Measurements from ENCODE around the gene ARHGAP42. TPM values are rescaled to one million over a fixed set of nuclear protein-coding genes. Genes with fewer than 3 reads are reported as not detected.

The ARHGAP42 gene
- total and polyA plus RNA-seq, 8 donors = 17.1 to 45.2 (median 36.2) TPM

DNA sequence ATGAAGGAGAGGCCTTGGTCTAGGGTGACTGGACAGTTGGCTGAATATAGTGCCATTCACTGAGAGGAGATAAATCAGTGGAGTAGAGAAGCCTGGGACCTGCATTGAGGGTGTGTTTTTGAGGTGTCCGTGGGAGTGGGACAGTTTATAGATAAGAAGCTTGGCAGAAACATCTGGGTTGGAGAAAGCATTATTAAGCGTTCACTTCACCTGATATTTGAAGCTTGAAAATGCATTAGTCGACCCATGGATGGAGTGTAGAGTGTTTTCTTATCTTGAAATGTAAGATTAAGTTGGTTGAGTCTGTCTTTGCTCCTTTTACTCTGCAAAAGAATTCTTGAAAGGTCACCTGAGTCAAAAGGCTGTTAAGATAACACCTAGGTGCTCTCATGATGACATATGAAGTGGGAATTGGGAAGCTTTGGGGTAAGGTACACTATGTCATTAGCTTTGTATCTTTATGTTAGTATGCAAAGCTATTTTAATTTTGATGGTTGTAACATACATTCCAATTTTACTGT is 160.7 kb downstream of the ARHGAP42 start:
- no peak overlapping the region for H3K27ac ChIP-seq
- ATAC-seq = peak; percentile 61
- H3K27me3 ChIP-seq = no peaks in the 10 kb centered on the region
- no peak for DNase-seq
- H3K4me3 ChIP-seq = no peak overlapping the region
- intact Hi-C loops (cut with DNase I) = no loop called here
- H3K9me3 ChIP-seq = no peaks in the 10 kb centered on the region
- no peaks in the 10 kb centered on the region for H3K36me3 ChIP-seq
- H3K4me1 ChIP-seq = peaks cover 0 to 9% of the 10 kb centered on the region in 2 donors
- TF ChIP-seq, protein P1, sequence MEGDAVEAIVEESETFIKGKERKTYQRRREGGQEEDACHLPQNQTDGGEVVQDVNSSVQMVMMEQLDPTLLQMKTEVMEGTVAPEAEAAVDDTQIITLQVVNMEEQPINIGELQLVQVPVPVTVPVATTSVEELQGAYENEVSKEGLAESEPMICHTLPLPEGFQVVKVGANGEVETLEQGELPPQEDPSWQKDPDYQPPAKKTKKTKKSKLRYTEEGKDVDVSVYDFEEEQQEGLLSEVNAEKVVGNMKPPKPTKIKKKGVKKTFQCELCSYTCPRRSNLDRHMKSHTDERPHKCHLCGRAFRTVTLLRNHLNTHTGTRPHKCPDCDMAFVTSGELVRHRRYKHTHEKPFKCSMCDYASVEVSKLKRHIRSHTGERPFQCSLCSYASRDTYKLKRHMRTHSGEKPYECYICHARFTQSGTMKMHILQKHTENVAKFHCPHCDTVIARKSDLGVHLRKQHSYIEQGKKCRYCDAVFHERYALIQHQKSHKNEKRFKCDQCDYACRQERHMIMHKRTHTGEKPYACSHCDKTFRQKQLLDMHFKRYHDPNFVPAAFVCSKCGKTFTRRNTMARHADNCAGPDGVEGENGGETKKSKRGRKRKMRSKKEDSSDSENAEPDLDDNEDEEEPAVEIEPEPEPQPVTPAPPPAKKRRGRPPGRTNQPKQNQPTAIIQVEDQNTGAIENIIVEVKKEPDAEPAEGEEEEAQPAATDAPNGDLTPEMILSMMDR (IDR thresholded peaks at IDR 0.05) = no peak

DNA sequence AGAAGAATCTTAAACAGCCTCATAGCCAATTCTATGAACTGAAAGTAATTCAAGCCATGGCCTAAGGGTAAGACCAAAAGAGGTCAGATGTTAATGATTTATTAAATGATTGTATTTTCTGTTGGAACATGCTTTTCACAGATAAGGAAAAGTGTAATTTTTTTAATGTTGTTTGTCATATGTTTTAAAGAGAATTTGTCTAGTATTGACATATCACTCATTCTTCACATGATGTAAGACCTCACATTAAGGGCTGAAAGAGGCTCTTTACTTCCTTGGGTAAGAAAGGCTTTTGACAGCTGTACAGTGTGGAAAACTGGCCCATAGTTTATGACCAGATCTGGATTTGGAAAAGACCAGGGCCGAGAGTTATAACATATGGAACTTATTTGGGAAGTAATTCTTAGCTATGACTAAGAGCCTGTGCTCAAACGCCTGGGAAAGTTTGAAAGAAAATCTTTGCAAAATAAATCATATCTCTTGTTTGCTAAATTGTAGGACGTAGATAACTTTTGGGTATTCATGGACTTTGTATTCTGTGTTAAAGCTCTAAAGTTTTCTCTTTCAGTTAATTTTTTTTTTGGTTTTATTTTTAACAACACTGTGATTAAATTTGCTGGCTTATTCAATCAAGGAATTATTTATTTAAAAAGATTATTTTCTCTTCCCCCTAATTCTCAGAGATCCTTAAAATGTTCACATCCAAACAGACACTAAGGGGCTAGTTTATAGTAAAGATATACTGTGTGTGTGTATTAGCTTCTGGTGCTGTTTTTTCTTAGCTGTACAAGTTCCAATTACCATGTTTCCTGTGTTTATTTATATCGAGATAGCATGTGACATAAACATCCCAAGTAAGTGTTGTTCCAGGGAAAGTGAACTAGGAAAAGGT is 162.2 kb downstream of the ARHGAP42 start:
- DNase-seq (peak in 2 of 4 donors; percentile 43 to 67), ATAC-seq (peak; percentile 78)
- Histone ChIP-seq H3K4me1 (peaks cover 0 to 9% of the 10 kb centered on the region in 2 donors), H3K36me3 (no peaks in the 10 kb centered on the region), H3K9me3 (no peaks in the 10 kb centered on the region), H3K27me3 (no peaks in the 10 kb centered on the region), H3K4me3 (no peak overlapping the region), H3K27ac (peak overlapping the region in 1 of 2 donors; percentile 41)
- intact Hi-C loops (cut with DNase I) = no loop called here
- TF ChIP-seq, protein P1 (IDR thresholded peaks at IDR 0.05) = no peak

- intact Hi-C loops (cut with DNase I) = no loop called here
- no peaks in the 10 kb centered on the region for H3K9me3 ChIP-seq
- no peaks in the 10 kb centered on the region for H3K36me3 ChIP-seq
- no peak overlapping the region for H3K27ac ChIP-seq
- no peak for ATAC-seq
- no peak for DNase-seq
- no peaks in the 10 kb centered on the region for H3K27me3 ChIP-seq
- TF ChIP-seq, protein P1 (IDR thresholded peaks at IDR 0.05) = no peak
- H3K4me1 ChIP-seq = peaks cover 0 to 9% of the 10 kb centered on the region in 2 donors
- no peak overlapping the region for H3K4me3 ChIP-seq
Measured at GRCh38 chr11:100849901-100850235, 162.8 kb downstream of the ARHGAP42 start.

DNA sequence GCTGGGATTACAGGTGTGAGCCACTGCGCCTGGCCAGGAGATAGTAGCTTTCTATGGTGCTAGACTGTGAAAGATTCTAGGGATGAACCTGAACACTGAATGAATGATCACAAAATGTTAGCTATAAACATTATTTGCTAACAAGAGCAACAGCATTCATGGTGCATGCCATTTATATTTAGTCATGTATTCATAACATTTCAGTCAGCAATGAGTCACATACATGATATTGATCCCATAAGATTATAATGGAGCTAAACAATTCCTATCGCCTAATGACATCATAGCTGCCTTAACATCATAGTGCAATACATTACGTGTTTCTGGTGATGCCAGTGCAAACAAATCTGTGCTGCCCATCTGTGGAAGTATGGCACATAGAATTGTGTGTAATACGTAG is 164.1 kb downstream of the ARHGAP42 start:
- TF ChIP-seq, protein P1 (IDR thresholded peaks at IDR 0.05) = no peak
- Histone ChIP-seq H3K4me1 (peaks cover 0 to 9% of the 10 kb centered on the region in 2 donors), H3K27ac (no peak overlapping the region), H3K9me3 (no peaks in the 10 kb centered on the region), H3K27me3 (no peaks in the 10 kb centered on the region), H3K36me3 (no peaks in the 10 kb centered on the region), H3K4me3 (no peak overlapping the region)
- no peak for DNase-seq
- no peak for ATAC-seq
- intact Hi-C loops (cut with DNase I) = no loop called here

- no peak for ATAC-seq
- TF ChIP-seq, protein P1 (IDR thresholded peaks at IDR 0.05) = no peak
- H3K4me3 ChIP-seq = no peak overlapping the region
- H3K9me3 ChIP-seq = no peaks in the 10 kb centered on the region
- DNase-seq = no peak
- H3K27ac ChIP-seq = no peak overlapping the region
- no peaks in the 10 kb centered on the region for H3K27me3 ChIP-seq
- H3K36me3 ChIP-seq = no peaks in the 10 kb centered on the region
- intact Hi-C loops (cut with DNase I) = no loop called here
- H3K4me1 ChIP-seq = peaks cover 0 to 9% of the 10 kb centered on the region in 2 donors
Measured at GRCh38 chr11:100851584-100852152, 164.6 kb downstream of the ARHGAP42 start.

Measured in left lung (tissue), 10 donors.